Raji (cell line): Measurements from ENCODE around the gene REG4.

Source experiments
- POLR2A ChIP-seq: IDR thresholded peaks from 2 replicates; pipeline ENCODE4 v1.6.1; 2011; ENCODE audit warnings: low read depth, low read length, control low read depth; ENCODE audit not compliant: insufficient read depth

Gene REG4

DNA sequence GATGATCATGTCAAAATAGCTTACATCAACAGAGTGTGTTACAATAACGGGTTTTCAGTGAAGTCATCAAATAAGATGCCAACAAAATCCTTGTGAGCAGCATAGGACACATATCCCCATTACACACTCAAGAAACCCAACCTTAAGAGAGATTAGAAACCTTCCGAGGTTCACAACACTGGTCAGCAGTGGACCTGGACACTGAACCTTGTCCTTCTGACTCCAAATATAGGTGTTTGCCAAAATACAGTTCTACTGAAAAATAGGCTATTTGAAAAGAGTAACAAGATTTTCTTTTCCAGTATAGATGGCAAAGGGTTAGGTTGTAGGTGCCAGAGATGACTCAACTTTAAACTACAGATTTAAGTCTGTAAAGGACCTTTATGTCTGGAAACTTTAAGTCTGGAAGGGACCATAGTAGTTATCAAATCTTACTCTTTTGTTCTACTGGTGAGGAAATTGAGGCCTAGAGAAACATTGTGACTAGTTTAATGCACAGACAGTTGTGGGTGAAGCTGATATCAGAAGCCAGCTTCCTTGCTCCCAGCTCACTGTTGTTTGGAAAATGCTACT lies 811 bp upstream of the REG4 start:
- no peak for TF ChIP-seq POLR2A

DNA sequence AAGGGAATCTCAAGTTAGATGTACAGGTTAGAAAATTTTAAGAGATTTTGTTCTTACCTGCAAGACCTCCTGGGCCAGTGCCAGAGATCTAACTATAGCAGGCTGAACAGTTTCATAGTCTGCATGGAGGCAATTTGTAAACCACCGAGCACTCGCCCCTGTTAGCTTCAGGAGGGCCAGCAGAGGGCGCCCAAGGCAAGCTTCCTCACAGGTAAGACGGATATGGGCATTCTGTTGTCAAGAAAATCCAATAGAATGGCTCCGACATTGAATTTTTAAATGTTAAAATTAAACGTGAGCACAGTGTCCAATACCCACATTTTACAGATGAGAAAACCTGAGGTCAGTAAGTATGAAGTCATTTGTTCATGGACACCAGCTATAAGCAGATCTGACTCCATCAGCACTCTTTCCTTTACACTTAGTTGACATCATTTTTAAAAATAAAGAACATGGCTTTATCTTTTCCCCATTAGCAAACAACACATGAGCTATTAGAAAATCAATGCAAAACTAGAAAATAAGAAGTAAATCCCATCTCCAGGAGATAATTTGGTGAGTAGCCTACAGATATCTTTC lies 2.2 kb downstream of the REG4 start:
- no peak for TF ChIP-seq POLR2A

DNA sequence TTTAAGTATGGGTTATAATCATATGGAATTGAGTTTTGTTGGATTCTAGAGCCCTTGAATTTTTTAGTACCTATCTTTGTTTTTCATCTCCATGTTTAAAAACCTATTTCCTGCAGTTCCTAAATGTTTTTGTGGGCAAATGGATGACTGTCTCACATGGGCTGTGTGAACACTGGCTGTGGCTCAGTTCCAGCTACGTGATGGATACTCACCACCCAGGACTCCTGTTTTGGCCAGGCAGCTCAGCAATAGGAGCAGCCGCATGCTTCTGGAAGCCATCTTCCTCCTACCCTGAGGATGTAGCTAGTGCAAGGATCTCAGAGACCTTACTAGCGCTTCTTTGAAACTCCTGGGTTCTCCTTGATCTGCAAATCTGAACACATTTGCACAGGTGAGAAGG lies 2.8 kb downstream of the REG4 start:
- no peak for TF ChIP-seq POLR2A

DNA sequence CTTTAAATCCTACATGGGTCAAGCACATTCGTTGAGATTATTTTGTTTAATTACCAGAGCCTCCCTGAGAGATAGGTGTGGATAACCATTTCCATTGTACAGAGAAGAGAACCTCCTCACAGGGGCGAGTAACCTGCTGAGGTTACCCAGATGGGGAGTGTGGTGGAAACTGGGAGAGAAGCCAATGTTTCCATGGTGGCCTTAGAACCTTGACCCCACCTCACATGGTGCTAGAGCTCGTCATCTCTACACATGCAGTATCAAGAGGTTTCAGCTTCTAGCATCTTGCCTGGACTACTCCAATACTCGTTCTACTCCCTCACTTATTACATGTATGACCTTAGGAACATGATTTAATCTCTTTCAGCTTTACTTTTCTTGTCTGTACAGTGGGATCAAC lies 4.8 kb downstream of the REG4 start:
- TF ChIP-seq POLR2A: no peak

DNA sequence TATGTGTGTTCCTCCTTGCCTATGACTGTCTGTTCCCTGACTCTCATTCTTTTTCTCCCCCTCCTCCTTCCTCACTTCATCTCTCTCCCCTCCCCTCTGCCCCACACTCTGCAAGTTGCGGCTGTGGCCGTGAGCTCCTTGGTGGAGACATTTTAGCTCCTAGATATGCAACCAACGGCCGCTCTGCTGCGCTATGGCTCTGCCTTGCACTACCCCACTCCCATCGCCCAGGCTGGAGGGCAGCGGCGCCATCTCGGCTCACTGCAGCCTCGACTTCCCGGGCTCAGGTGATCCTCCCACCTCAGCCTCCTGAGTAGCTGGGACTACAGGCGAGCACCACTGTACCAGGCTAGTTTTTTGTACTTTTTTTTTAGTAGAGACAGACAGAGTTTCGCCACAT lies 5.5 kb downstream of the REG4 start:
- no peak for TF ChIP-seq POLR2A

DNA sequence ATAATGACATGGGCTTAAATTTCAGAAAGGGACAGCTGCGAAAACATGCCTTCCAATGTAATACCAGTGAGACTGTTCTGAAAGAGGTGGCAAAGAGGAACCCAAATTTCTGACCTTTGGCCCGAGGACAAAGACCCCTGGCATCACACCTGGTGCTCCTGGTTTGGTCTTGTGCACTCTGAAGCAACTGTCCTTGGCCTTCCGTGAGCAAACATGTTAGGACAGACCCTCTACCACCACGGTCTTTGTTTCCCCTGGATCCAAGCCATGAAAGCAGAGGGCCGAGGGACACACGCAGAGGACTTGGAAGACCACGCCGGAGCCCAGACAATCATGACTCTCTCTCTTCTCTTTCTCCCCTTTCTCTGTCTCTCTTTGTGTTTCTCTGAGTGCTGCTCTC lies 6.0 kb downstream of the REG4 start:
- TF ChIP-seq POLR2A: no peak

DNA sequence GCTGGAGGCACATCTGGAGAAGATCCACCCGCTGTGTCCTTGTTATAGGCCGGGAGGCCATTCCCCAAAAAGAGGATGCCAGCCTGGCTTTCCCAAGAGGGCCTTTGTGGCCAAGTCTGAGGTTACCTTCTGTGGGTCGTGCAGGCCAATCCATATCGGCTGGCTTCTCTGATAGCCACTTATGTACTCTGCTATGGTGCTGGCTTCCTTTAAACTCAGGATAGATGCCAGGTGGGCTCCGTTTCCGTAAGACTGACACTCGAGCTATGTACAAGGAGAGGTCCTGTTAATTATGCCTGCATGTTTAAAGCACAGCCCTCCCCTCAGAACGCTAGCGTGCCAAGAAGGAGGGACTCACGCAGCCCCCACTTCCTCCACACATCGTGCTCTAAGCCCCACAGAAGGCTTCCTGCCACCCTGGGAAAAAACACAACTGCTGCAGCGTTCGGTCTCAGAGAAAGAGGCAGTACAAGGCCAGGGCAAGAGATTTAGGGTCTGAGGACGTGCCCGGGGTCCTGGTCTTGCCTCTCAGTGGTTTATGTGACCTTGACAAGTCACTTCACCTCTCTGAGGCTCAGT lies 11.6 kb downstream of the REG4 start:
- no peak for TF ChIP-seq POLR2A

DNA sequence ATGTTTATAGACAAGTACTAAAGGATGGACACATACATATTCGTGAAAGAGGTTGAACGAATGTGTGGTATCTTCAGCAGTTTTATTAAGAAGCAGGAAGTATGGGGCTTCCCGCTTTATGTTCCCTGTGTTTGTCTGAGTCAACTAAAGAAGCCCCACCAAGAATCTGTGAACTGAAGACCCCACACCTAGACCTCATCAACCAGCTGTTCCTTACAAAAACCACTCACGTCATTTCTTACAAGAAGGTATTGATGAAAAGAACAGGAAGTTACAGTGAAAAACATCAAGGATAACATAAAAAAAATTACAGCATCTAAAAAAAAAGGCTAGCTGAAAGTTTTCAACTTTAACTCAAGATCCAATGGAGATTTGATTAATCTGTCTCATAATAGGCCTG lies 12.3 kb downstream of the REG4 start:
- no peak for TF ChIP-seq POLR2A

DNA sequence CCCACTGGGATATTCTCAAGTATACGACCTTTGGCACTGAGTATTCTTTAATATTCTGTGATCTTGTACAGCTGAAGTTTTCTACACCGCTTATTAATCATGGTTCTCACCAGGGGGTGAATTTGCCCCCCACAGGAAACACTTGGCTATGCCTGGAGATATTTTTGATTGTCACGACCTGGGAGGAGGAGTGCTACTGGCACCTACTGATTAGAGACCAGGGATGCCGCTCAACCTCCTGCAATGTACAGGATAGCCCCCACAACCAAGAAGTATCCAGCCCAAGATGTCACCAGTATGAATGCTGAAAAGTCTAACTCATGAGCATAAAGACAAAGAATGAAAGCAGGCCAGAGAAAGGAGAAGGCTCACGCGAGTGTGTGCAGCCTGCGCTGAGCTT lies 13.7 kb downstream of the REG4 start:
- TF ChIP-seq POLR2A: no peak

DNA sequence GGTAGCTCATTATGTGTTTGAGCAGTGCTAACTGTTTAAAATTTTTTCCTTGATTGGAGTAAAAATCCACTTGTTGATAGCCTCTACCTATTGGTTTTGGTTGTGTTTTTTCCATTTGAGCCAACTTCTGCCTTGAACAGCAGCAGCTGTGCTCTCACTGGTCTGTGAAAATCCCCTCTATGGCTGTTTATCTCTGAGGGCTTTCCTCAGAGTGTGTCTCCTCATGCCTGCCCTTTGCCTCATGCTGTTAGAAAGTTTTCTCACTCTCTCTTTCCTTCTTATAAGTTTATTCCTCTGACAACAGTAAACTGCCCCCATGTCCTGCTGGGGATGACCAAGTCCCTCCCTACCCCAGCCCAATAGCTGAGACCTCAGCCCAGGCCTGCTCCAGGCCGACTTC lies 14.1 kb downstream of the REG4 start:
- TF ChIP-seq POLR2A: no peak

DNA sequence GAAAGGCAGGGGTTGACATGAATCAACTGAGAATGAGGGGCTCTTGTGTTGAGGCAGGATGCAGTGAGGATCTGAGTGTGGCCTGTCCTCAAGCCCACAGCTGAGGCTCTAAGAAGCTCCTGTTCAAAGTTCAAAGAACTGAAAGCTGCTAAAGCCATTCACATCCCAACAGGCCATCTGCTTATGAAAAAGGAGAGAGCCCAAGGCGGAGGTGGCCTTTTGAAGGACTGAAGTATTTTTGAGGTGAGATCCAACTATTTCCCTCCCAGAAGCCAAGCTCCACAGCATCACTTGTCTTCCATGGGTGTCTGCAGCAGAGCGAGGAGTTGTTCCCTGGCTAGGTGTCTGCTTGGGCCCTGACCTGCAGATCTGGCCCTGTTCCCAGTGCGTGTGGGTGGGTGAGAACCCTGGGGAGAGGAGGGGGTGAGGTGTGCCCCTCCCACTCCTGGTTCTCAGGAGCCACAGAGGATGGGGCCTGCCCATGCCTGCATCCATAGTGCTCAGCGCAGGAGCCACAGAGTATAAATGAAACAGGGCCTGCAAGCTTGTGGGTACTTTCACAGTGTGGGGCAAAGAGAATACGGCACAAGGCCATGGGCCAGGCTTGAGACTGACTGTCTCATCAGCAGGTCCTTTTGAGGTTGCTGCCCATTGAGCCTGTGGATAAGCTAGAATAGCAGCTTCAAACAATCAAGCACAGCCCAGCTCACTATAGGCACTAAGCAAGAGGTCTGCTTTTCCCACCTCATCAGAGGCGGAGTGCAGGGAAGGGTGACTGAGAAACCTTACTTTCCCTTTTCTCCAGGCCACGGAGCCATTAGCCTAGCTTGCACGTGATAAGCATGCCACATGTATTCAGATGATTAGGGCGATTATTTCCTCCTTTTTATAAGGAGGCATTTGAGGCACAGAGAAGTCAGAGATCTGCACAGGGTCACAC lies 15.7 kb downstream of the REG4 start:
- no peak for TF ChIP-seq POLR2A

DNA sequence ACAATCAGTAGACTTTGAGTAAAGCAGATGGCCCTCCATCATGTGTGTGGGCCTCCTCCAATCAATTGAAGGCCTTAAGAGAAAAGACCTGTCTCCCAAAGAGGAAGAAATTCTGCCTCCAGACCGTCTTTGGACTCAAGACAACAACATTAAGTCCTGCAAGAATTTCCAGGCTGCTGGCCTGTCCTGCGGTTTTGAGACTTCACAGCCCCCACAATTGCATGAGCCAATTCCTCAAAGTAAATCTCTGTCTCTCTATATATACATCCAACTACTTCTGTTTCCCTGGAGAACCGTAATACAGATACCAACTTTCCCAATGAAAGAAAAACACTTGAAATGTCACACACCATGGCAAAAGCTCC lies 16.4 kb downstream of the REG4 start:
- no peak for TF ChIP-seq POLR2A

DNA sequence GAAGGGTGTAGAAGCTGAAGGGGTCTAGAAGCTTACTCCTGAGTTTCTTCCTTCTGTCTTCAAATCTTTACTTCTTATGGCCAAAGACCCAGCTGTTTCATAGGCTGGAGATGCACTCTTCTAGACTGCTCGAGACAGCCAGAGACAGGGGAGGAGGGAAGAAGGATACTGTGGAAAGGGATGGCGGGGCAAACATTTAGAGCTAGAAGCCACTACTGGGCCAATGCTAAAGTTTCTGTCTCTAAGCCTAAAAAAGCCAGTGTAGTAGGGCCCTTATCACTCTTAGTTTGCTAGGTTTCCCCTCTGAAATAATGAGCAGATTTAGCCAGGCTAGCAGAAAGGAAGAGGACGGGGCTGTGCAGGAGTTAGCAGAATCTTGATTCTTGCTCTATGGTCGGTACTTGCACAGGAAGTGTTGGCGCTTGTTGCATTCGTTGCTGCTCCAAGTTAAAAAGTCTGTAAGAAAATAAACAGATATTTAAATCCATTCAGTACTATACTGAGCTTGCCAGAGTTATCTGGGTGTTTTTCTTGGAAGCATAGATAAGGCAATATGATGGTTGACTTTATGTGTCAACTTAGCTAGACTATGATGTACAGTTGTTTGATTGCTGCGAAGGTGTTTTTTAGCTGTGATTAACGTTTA lies 16.9 kb downstream of the REG4 start:
- TF ChIP-seq POLR2A: no peak

DNA sequence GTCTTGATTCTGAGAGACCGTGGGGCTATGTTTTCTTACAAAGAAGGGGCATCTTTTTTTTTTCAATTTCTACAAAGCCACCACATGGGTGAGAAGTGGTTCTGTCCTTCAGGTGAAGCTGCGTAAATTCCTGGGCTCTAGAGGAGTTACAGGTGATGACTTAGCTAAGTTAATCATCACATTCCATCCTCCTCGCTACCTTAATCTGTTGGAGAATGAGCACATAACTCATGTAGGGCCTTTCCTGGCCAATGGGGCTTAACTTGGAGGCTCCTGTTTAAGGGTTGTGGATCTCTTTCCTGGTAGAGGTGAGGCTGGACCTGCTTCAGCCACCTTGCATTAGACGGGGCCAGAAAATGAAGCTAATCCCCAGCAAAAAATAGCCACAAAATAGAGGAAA lies 19.9 kb downstream of the REG4 start:
- TF ChIP-seq POLR2A: no peak

DNA sequence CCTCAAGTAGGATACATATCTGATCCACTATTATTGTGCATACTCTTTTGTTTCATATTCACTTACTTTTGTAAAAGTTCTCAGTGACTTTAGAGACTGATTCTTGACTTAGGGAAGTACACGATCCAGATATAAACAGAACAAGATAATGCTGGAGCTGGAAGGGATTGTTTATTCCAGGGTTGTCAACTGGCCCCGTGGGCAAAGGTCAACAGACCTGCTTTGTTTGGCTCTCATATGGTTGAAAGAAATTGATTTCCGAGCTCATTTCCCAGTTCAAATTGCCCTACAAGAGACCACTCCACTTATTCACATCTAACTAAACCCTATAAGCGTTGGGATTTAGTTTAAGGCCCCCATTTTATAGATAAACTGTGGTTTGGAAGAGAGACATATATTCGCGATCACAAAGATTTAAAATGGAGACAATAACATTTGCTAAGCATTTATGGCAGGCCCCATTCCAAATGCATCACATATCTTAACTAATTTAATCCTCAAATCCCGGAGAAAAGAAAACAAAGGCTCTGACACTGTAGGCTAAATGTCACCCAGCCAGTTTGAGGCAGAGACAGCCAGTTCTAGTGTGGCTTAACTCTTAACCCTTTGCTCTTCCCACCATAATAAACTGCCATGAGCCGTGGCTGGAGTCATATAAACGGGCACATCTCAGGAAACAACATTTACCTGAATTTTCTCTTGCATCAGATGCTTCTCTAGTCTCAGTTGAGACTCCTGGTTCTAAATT lies 20.6 kb downstream of the REG4 start:
- TF ChIP-seq POLR2A: no peak
